ENCODE results near the gene NLGN1. TPM values are rescaled to one million over a fixed set of nuclear protein-coding genes. Genes with fewer than 3 reads are reported as not detected.

NLGN1 gene
- total RNA-seq, 1 donor from 2014 or later: not detected

DNA sequence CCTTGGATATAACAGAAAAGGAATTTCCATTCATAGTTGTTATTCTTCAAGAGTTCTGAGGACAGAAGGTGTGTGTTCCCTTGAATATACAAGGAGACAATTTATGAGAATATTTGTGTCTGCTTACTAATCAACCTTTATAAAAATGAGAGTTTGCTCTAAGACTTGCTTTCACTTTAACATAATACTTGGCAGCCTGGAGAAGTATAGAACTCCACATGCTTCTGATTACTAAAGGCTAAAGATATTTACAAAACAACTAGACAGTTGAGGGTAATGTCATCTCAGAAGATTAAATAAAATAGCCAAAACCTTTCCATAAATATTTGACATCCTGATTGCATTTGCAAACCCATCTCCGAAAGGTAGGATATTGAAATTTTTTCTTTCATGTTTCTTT, 734.5 kb downstream of the NLGN1 start:
- ChIA-PET POLR2A (no interaction called here), CTCF (no interaction called here)
- H3K27ac Mint-ChIP-seq: no peak overlapping the region
- TF ChIP-seq, protein P1, sequence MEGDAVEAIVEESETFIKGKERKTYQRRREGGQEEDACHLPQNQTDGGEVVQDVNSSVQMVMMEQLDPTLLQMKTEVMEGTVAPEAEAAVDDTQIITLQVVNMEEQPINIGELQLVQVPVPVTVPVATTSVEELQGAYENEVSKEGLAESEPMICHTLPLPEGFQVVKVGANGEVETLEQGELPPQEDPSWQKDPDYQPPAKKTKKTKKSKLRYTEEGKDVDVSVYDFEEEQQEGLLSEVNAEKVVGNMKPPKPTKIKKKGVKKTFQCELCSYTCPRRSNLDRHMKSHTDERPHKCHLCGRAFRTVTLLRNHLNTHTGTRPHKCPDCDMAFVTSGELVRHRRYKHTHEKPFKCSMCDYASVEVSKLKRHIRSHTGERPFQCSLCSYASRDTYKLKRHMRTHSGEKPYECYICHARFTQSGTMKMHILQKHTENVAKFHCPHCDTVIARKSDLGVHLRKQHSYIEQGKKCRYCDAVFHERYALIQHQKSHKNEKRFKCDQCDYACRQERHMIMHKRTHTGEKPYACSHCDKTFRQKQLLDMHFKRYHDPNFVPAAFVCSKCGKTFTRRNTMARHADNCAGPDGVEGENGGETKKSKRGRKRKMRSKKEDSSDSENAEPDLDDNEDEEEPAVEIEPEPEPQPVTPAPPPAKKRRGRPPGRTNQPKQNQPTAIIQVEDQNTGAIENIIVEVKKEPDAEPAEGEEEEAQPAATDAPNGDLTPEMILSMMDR (IDR thresholded peaks at IDR 0.05): no peak
- ATAC-seq (ENCODE audit: low read depth): no peak
- no peaks in the 10 kb centered on the region for H3K27me3 Mint-ChIP-seq
- H3K9me3 Mint-ChIP-seq: no peaks in the 10 kb centered on the region
- H3K36me3 Mint-ChIP-seq (ENCODE audit: low read depth): no peaks in the 10 kb centered on the region
- intact Hi-C loops (cut with micrococcal nuclease): no loop called here
- H3K4me1 Mint-ChIP-seq: no peaks in the 10 kb centered on the region
- DNase-seq: no peak
- no peak overlapping the region for H3K4me3 Mint-ChIP-seq

DNA sequence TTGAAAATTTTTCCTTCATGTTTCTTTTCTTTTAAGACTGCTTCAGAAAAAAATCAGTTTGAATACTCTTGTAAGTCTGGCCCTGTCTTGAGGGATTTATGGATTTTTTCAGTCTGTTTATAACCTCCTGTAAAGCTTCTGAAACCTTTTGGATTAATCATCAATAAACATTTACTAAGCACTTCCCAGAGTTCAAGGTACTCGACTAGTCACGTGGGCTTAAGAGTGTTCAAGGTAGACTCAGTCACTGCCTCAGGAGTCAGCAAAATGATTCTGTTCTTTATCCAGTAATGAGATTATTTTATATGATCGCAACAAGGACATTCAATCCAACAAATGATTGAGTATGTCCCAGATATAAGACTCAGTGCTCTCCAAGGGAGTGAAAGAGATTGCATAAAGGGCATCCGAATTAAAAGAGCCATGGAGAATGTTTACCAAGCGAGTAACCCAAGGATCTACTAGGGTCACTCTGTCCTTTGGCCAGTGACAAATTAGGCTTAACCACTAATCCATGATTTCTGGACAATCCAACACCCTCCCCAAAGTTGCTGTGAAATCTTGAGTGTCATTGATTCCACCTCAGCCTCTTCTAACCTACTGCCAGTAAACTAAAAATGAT, 735.0 kb downstream of the NLGN1 start:
- H3K27me3 Mint-ChIP-seq: no peaks in the 10 kb centered on the region
- no peaks in the 10 kb centered on the region for H3K9me3 Mint-ChIP-seq
- no peak for ATAC-seq (ENCODE audit: low read depth)
- H3K4me1 Mint-ChIP-seq: no peaks in the 10 kb centered on the region
- no peak for DNase-seq
- H3K27ac Mint-ChIP-seq: no peak overlapping the region
- CTCF ChIA-PET: no interaction called here
- TF ChIP-seq, protein P1 (IDR thresholded peaks at IDR 0.05): no peak
- POLR2A ChIA-PET: no interaction called here
- intact Hi-C loops (cut with micrococcal nuclease): no loop called here
- H3K4me3 Mint-ChIP-seq: no peak overlapping the region
- no peaks in the 10 kb centered on the region for H3K36me3 Mint-ChIP-seq (ENCODE audit: low read depth)

DNA sequence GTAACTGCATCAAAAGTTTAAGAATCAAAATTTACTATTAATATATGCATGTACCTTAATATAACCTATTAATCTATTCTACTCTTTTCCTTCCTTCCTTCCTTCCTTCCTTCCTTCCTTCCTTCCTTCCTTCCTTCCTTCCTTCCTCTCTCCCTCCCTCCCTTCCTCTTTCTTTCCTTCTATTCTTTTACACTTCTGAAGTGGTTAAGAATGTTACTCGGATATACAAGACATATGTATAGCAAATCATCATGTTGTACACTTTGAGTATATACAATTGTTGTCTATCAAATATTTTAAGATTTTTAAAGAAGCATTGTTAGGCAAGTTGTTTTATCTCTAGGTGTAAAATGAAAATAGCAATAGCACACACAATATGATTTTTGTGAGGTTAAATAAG, 748.5 kb downstream of the NLGN1 start:
- CTCF ChIA-PET: no interaction called here
- H3K36me3 Mint-ChIP-seq (ENCODE audit: low read depth): no peaks in the 10 kb centered on the region
- TF ChIP-seq, protein P1 (IDR thresholded peaks at IDR 0.05): no peak
- ATAC-seq (ENCODE audit: low read depth) (no peak), DNase-seq (no peak)
- no peak overlapping the region for H3K4me3 Mint-ChIP-seq
- H3K9me3 Mint-ChIP-seq: peaks cover 2% of the 10 kb centered on the region
- intact Hi-C loops (cut with micrococcal nuclease): no loop called here
- H3K27ac Mint-ChIP-seq: no peak overlapping the region
- H3K27me3 Mint-ChIP-seq: no peaks in the 10 kb centered on the region
- no peaks in the 10 kb centered on the region for H3K4me1 Mint-ChIP-seq
- POLR2A ChIA-PET: no interaction called here

DNA sequence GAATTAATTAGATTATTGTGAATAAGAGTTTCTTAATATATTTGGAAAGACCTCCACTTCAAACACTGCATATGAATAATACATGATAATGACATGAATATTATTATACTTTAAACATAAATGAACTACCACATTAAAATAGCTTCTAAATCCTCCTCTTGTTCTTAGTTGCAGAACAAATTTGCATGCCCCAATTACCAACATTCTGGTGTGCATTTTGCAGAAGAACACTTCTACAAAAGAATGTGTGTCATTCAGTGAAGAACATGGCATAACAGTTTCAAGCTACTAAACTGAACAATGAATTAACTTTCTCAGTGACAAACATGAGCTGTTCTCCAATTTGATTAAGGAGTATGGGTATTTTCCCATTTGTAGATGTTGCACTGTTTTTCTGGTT, 750.3 kb downstream of the NLGN1 start:
- Mint-ChIP-seq H3K27me3 (no peaks in the 10 kb centered on the region), H3K9me3 (peaks cover 2% of the 10 kb centered on the region), H3K4me3 (no peak overlapping the region), H3K4me1 (no peaks in the 10 kb centered on the region), H3K36me3 (ENCODE audit: low read depth) (no peaks in the 10 kb centered on the region), H3K27ac (no peak overlapping the region)
- ChIA-PET CTCF (no interaction called here), POLR2A (no interaction called here)
- intact Hi-C loops (cut with micrococcal nuclease): no loop called here
- ATAC-seq (ENCODE audit: low read depth) (no peak), DNase-seq (no peak)
- TF ChIP-seq, protein P1 (IDR thresholded peaks at IDR 0.05): no peak

DNA sequence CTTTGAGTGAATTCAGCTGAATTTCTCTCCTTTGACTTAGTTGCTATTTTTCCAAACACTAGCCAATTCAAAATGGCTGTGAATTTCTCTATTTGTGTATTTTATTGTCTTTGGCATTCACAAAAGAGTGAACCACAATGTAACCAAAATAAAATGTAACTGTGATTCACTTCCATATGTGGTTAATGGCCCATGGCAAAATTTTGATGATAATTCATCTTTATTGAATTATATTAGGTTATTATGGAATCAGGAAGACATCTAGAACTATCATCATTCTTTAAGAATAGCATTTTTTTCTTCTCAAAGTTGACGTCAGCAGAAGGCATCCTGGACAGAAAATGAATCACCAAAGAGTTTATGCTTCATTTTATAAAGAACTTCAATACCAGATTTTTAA, 756.3 kb downstream of the NLGN1 start:
- H3K9me3 Mint-ChIP-seq: no peaks in the 10 kb centered on the region
- POLR2A ChIA-PET: no interaction called here

More for the DNA sequence above, 756.3 kb downstream of the NLGN1 start:
- TF ChIP-seq, protein P1 (IDR thresholded peaks at IDR 0.05): no peak
- no peak overlapping the region for H3K27ac Mint-ChIP-seq
- no peaks in the 10 kb centered on the region for H3K4me1 Mint-ChIP-seq
- CTCF ChIA-PET: no interaction called here
- no peaks in the 10 kb centered on the region for H3K36me3 Mint-ChIP-seq (ENCODE audit: low read depth)
- DNase-seq: no peak
- H3K27me3 Mint-ChIP-seq: no peaks in the 10 kb centered on the region
- ATAC-seq (ENCODE audit: low read depth): no peak
- intact Hi-C loops (cut with micrococcal nuclease): no loop called here
- no peak overlapping the region for H3K4me3 Mint-ChIP-seq

Data from activated B cell treated with CpG ODN at 0.5 μM for 24 hours (primary cell).